GM23338 (cell line): Measurements from ENCODE around the gene C1orf50. TPM values are rescaled to one million over a fixed set of nuclear protein-coding genes. Genes with fewer than 3 reads are reported as not detected.

Experiments
- ATAC-seq: fragments of 200-7000 bp; cut with Tn5 transposase; 3 replicates; pipeline ENCODE4 v1.9.1; 2020
- DNase-seq: peaks from one replicate; pipeline ENCODE4 v3.0.0-alpha.2; 2015; ENCODE audit warnings: low spot score
- H2AFZ ChIP-seq: fragments of 200-600 bp; sonication (generic); 2 replicates; pipeline ENCODE4 v1.8.0; 2016; ENCODE audit warnings: antibody characterized with exemption, mild to moderate bottlenecking, moderate library complexity
- H3F3A ChIP-seq: fragments of 200-600 bp; sonication (generic); replicated peaks from 2 replicates; pipeline ENCODE4 v1.8.0; 2017; ENCODE audit warnings: antibody characterized with exemption, mixed run types, low read depth
- H3K27ac ChIP-seq: fragments of 200-600 bp; sonication (generic); 2 replicates; pipeline ENCODE4 v1.6.1; 2016; ENCODE audit warnings: low read depth
- H3K27me3 ChIP-seq: fragments of 200-600 bp; sonication (generic); 2 replicates; pipeline ENCODE4 v1.8.0; 2016; ENCODE audit warnings: mild to moderate bottlenecking, mixed run types, moderate library complexity; ENCODE audit not compliant: insufficient read depth
- H3K36me3 ChIP-seq: fragments of 200-600 bp; sonication (generic); 2 replicates; pipeline ENCODE4 v1.8.0; 2016; ENCODE audit warnings: mild to moderate bottlenecking; ENCODE audit not compliant: insufficient read depth
- H3K4me1 ChIP-seq: fragments of 200-600 bp; sonication (generic); 2 replicates; pipeline ENCODE4 v1.8.0; 2016; ENCODE audit warnings: mild to moderate bottlenecking, moderate library complexity; ENCODE audit not compliant: insufficient read depth
- H3K4me2 ChIP-seq: fragments of 200-600 bp; sonication (generic); 2 replicates; pipeline ENCODE4 v1.7.1; 2017; ENCODE audit warnings: mixed run types
- H3K4me3 ChIP-seq: fragments of 200-600 bp; sonication (generic); 2 replicates; pipeline ENCODE4 v1.6.1; 2016; ENCODE audit warnings: mixed run types
- H3K79me2 ChIP-seq: fragments of 200-600 bp; sonication (generic); replicated peaks from 2 replicates; pipeline ENCODE4 v1.8.0; 2017; ENCODE audit warnings: mild to moderate bottlenecking; ENCODE audit not compliant: insufficient read depth
- H3K9me2 ChIP-seq: fragments of 200-600 bp; sonication (generic); 2 replicates; pipeline ENCODE4 v1.8.0; 2017; ENCODE audit not compliant: insufficient read depth
- H4K20me1 ChIP-seq: fragments of 200-600 bp; sonication (generic); replicated peaks from 2 replicates; pipeline ENCODE4 v1.8.0; 2017; ENCODE audit warnings: mild to moderate bottlenecking; ENCODE audit not compliant: insufficient read depth
- H3K27ac Mint-ChIP-seq: 2 replicates; pipeline ENCODE4 v1.8.0; 2020; ENCODE audit warnings: inconsistent platforms, mild to moderate bottlenecking, moderate library complexity, mixed read lengths
- H3K27me3 Mint-ChIP-seq: 3 replicates; pipeline ENCODE4 v1.8.0; 2022; ENCODE audit warnings: low read depth, mild to moderate bottlenecking, moderate library complexity, mixed read lengths, inconsistent platforms; ENCODE audit not compliant: insufficient read depth, poor library complexity
- H3K36me3 Mint-ChIP-seq: 3 replicates; pipeline ENCODE4 v1.8.0; 2021; ENCODE audit warnings: low read depth, mild to moderate bottlenecking, inconsistent platforms, moderate library complexity, mixed read lengths
- H3K4me1 Mint-ChIP-seq: 3 replicates; pipeline ENCODE4 v1.8.0; 2020; ENCODE audit warnings: mild to moderate bottlenecking, inconsistent platforms, mixed read lengths
- H3K4me3 Mint-ChIP-seq: 3 replicates; pipeline ENCODE4 v1.8.0; 2021; ENCODE audit warnings: moderate library complexity, mild to moderate bottlenecking, inconsistent platforms, mixed read lengths
- H3K9me3 Mint-ChIP-seq: 3 replicates; pipeline ENCODE4 v1.8.0; 2020; ENCODE audit warnings: moderate library complexity, mild to moderate bottlenecking, inconsistent platforms, mixed read lengths
- CREB1 ChIP-seq: fragments of 250-450 bp; sonication (Bioruptor Pico); IDR thresholded peaks from 2 replicates; pipeline ENCODE4 v1.5.0; 2020; ENCODE audit warnings: low read depth, mild to moderate bottlenecking, moderate library complexity
- EZH2 ChIP-seq: fragments of 200-600 bp; sonication (generic); IDR thresholded peaks from one replicate; pipeline ENCODE4 v1.8.0; 2017; ENCODE audit warnings: antibody characterized with exemption, mild to moderate bottlenecking, low read depth; ENCODE audit not compliant: unreplicated experiment
- EZH2phosphoT487 ChIP-seq: fragments of 200-600 bp; sonication (generic); IDR thresholded peaks from one replicate; pipeline ENCODE4 v1.8.1; 2018; ENCODE audit warnings: antibody characterized with exemption; ENCODE audit not compliant: unreplicated experiment
- JUNB ChIP-seq: IDR thresholded peaks from one replicate; pipeline ENCODE4 v1.6.1; 2016; ENCODE audit warnings: antibody characterized with exemption; ENCODE audit not compliant: unreplicated experiment
- NANOG ChIP-seq: IDR thresholded peaks from 2 replicates; pipeline ENCODE4 v1.6.1; 2016; ENCODE audit warnings: antibody characterized with exemption, borderline replicate concordance
- POLR2AphosphoS5 ChIP-seq: IDR thresholded peaks from 2 replicates; pipeline ENCODE4 v1.6.1; 2016; ENCODE audit warnings: antibody characterized with exemption, low read depth
- STAT1 ChIP-seq: IDR thresholded peaks from one replicate; pipeline ENCODE4 v1.6.1; 2016; ENCODE audit warnings: antibody characterized with exemption; ENCODE audit not compliant: unreplicated experiment
- ZNF114 ChIP-seq: fragments of 250-450 bp; sonication (Bioruptor Pico); IDR thresholded peaks from 2 replicates; pipeline ENCODE4 v1.5.0; 2020; ENCODE audit warnings: mild to moderate bottlenecking, moderate library complexity
- ZNF331 ChIP-seq: fragments of 250-450 bp; sonication (Bioruptor Pico); IDR thresholded peaks from 2 replicates; pipeline ENCODE4 v1.5.0; 2020; ENCODE audit warnings: low read depth, mild to moderate bottlenecking, moderate library complexity
- polyA plus RNA-seq: library from polyadenylated mRNA; unstranded; fragments of >200 nt; fragmentation: Nextera tagmentation; extraction: Ambion mirVana; gene quantifications from 2 replicates; pipeline ENCODE4 v1.2.1, GENCODE V29; 2016
- total RNA-seq: library from RNA; depleted of rRNA; stranded (reverse); fragments of >200 nt; shearing (Covaris generic); gene quantifications from 2 replicates; pipeline ENCODE4 v1.2.3, GENCODE V29; 2014
- TF ChIP-seq, protein P1 (sequence below): IDR thresholded peaks from one replicate; pipeline ENCODE4 v1.6.1; 2018; ENCODE audit warnings: antibody characterized with exemption; ENCODE audit not compliant: unreplicated experiment
- TF ChIP-seq, protein P2 (sequence below): fragments of 250-450 bp; sonication (Bioruptor Pico); IDR thresholded peaks from 2 replicates; pipeline ENCODE4 v1.5.0; 2020; ENCODE audit warnings: mild to moderate bottlenecking, moderate library complexity
- TF ChIP-seq, protein P3 (sequence below): IDR thresholded peaks from 2 replicates; pipeline ENCODE4 v1.6.1; 2016; ENCODE audit warnings: antibody characterized with exemption
- TF ChIP-seq, protein P4 (sequence below), 2 experiments: fragments of 200-600 bp in 1 of 2; sonication (generic) in 1 of 2; conservative IDR thresholded peaks; 2 replicates each; pipeline versions ENCODE4 v1.5.1 to v1.6.1; 2016 to 2017; ENCODE audit warnings: antibody characterized with exemption in 2 of 2, low read depth in 2 of 2, mild to moderate bottlenecking in 2 of 2, moderate library complexity in 1 of 2

The C1orf50 gene
- total and polyA plus RNA-seq, 2 experiments from 2014 or later: 4.4 to 4.7 TPM

DNA sequence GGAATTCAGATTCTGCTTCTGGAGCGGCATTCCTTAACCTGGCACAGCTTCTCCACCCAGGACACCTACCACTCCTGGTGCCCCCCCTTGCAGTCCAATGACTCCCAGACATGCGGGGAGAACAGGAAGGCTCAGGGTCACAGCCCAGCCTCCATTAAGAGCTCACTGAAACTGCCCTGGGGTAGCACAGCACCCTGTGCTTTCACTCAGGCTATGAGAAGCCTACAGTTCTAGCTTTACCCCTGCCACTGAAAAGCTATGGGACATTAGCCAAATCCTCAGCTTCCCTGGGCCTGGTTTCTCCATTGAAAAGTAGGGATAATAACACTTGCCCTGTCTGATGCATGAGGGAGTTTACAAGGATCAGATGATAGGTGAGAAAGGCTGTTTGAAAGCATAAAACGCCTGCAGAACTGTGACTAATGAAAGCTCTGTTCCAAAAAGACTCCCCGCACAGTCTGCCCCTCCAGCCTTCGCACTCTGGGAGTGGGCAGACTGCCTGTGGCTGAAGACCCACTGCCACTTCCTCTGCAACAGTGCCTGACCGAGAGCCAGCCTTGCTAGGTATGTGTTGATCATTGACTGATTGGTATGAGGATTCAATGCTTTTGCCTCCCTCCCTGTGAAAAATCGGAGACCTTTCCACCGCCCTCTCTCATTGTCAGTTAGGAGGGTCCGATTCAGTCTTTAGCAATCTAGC lies 24.3 kb upstream of the C1orf50 start:
- no peak overlapping the region for H3K27ac ChIP-seq
- TF ChIP-seq, protein P1, sequence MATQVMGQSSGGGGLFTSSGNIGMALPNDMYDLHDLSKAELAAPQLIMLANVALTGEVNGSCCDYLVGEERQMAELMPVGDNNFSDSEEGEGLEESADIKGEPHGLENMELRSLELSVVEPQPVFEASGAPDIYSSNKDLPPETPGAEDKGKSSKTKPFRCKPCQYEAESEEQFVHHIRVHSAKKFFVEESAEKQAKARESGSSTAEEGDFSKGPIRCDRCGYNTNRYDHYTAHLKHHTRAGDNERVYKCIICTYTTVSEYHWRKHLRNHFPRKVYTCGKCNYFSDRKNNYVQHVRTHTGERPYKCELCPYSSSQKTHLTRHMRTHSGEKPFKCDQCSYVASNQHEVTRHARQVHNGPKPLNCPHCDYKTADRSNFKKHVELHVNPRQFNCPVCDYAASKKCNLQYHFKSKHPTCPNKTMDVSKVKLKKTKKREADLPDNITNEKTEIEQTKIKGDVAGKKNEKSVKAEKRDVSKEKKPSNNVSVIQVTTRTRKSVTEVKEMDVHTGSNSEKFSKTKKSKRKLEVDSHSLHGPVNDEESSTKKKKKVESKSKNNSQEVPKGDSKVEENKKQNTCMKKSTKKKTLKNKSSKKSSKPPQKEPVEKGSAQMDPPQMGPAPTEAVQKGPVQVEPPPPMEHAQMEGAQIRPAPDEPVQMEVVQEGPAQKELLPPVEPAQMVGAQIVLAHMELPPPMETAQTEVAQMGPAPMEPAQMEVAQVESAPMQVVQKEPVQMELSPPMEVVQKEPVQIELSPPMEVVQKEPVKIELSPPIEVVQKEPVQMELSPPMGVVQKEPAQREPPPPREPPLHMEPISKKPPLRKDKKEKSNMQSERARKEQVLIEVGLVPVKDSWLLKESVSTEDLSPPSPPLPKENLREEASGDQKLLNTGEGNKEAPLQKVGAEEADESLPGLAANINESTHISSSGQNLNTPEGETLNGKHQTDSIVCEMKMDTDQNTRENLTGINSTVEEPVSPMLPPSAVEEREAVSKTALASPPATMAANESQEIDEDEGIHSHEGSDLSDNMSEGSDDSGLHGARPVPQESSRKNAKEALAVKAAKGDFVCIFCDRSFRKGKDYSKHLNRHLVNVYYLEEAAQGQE: no peak
- TF ChIP-seq EZH2 (no peak), CREB1 (CRISPR knock-in tag) (no peak), ZNF114 (no peak), NANOG (no peak), STAT1 (no peak), ZNF331 (CRISPR knock-in tag) (no peak), EZH2phosphoT487 (no peak), POLR2AphosphoS5 (no peak), JUNB (no peak)
- TF ChIP-seq, protein P2, sequence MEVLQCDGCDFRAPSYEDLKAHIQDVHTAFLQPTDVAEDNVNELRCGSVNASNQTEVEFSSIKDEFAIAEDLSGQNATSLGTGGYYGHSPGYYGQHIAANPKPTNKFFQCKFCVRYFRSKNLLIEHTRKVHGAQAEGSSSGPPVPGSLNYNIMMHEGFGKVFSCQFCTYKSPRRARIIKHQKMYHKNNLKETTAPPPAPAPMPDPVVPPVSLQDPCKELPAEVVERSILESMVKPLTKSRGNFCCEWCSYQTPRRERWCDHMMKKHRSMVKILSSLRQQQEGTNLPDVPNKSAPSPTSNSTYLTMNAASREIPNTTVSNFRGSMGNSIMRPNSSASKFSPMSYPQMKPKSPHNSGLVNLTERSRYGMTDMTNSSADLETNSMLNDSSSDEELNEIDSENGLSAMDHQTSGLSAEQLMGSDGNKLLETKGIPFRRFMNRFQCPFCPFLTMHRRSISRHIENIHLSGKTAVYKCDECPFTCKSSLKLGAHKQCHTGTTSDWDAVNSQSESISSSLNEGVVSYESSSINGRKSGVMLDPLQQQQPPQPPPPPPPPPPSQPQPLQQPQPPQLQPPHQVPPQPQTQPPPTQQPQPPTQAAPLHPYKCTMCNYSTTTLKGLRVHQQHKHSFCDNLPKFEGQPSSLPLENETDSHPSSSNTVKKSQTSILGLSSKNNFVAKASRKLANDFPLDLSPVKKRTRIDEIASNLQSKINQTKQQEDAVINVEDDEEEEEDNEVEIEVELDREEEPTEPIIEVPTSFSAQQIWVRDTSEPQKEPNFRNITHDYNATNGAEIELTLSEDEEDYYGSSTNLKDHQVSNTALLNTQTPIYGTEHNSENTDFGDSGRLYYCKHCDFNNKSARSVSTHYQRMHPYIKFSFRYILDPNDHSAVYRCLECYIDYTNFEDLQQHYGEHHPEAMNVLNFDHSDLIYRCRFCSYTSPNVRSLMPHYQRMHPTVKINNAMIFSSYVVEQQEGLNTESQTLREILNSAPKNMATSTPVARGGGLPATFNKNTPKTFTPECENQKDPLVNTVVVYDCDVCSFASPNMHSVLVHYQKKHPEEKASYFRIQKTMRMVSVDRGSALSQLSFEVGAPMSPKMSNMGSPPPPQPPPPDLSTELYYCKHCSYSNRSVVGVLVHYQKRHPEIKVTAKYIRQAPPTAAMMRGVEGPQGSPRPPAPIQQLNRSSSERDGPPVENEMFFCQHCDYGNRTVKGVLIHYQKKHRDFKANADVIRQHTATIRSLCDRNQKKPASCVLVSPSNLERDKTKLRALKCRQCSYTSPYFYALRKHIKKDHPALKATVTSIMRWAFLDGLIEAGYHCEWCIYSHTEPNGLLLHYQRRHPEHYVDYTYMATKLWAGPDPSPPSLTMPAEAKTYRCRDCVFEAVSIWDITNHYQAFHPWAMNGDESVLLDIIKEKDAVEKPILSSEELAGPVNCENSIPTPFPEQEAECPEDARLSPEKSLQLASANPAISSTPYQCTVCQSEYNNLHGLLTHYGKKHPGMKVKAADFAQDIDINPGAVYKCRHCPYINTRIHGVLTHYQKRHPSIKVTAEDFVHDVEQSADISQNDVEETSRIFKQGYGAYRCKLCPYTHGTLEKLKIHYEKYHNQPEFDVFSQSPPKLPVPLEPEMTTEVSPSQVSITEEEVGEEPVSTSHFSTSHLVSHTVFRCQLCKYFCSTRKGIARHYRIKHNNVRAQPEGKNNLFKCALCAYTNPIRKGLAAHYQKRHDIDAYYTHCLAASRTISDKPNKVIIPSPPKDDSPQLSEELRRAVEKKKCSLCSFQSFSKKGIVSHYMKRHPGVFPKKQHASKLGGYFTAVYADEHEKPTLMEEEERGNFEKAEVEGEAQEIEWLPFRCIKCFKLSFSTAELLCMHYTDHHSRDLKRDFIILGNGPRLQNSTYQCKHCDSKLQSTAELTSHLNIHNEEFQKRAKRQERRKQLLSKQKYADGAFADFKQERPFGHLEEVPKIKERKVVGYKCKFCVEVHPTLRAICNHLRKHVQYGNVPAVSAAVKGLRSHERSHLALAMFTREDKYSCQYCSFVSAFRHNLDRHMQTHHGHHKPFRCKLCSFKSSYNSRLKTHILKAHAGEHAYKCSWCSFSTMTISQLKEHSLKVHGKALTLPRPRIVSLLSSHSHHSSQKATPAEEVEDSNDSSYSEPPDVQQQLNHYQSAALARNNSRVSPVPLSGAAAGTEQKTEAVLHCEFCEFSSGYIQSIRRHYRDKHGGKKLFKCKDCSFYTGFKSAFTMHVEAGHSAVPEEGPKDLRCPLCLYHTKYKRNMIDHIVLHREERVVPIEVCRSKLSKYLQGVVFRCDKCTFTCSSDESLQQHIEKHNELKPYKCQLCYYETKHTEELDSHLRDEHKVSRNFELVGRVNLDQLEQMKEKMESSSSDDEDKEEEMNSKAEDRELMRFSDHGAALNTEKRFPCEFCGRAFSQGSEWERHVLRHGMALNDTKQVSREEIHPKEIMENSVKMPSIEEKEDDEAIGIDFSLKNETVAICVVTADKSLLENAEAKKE: no peak
- TF ChIP-seq, protein P3, sequence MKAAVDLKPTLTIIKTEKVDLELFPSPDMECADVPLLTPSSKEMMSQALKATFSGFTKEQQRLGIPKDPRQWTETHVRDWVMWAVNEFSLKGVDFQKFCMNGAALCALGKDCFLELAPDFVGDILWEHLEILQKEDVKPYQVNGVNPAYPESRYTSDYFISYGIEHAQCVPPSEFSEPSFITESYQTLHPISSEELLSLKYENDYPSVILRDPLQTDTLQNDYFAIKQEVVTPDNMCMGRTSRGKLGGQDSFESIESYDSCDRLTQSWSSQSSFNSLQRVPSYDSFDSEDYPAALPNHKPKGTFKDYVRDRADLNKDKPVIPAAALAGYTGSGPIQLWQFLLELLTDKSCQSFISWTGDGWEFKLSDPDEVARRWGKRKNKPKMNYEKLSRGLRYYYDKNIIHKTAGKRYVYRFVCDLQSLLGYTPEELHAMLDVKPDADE: no peak
- TF ChIP-seq, protein P4, sequence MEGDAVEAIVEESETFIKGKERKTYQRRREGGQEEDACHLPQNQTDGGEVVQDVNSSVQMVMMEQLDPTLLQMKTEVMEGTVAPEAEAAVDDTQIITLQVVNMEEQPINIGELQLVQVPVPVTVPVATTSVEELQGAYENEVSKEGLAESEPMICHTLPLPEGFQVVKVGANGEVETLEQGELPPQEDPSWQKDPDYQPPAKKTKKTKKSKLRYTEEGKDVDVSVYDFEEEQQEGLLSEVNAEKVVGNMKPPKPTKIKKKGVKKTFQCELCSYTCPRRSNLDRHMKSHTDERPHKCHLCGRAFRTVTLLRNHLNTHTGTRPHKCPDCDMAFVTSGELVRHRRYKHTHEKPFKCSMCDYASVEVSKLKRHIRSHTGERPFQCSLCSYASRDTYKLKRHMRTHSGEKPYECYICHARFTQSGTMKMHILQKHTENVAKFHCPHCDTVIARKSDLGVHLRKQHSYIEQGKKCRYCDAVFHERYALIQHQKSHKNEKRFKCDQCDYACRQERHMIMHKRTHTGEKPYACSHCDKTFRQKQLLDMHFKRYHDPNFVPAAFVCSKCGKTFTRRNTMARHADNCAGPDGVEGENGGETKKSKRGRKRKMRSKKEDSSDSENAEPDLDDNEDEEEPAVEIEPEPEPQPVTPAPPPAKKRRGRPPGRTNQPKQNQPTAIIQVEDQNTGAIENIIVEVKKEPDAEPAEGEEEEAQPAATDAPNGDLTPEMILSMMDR (conservative IDR thresholded peaks at IDR 0.05; ENCODE audit: low read depth in 2 of 2): no peak
- no peaks in the 10 kb centered on the region for H3K79me2 ChIP-seq
- no peak overlapping the region for H3K4me2 ChIP-seq
- no peaks in the 10 kb centered on the region for H4K20me1 ChIP-seq
- H3K36me3 ChIP-seq: no peaks in the 10 kb centered on the region
- Mint-ChIP-seq H3K9me3 (no peaks in the 10 kb centered on the region; the same call in 2 of the 3 replicates), H3K27ac (no peak overlapping the region), H3K27me3 (peaks cover 14% of the 10 kb centered on the region), H3K4me3 (no peak overlapping the region), H3K4me1 (peaks cover 42% of the 10 kb centered on the region), H3K36me3 (peaks cover 9% of the 10 kb centered on the region; the same call in 2 of the 3 replicates)
- peaks cover 22% of the 10 kb centered on the region for H3K4me1 ChIP-seq
- no peak for DNase-seq
- no peak overlapping the region; the same call in 1 of the 2 replicates for H2AFZ ChIP-seq
- ATAC-seq: no peak
- no peaks in the 10 kb centered on the region for H3K9me2 ChIP-seq
- H3K27me3 ChIP-seq: no peaks in the 10 kb centered on the region
- H3K4me3 ChIP-seq: no peak overlapping the region
- H3F3A ChIP-seq: 0 out of 2 replicates have a peak, but pooled peaks cover 3% of the 10 kb centered on the region
